AG10803 (cell line): ENCODE data around the gene PTPRC.

Source experiments
- DNase-seq: peaks from one replicate; pipeline ENCODE4 v3.0.0; 2010; ENCODE audit warnings: low read depth
- H3K4me3 ChIP-seq: 2 replicates; pipeline ENCODE4 v1.5.1; 2011; ENCODE audit warnings: mild to moderate bottlenecking, low read length, control low read depth
- TF ChIP-seq, protein P1 (sequence below): conservative IDR thresholded peaks from 2 replicates; pipeline ENCODE4 v1.5.1; 2011; ENCODE audit warnings: mild to moderate bottlenecking, low read length, control low read depth, inconsistent platforms

PTPRC gene

DNA sequence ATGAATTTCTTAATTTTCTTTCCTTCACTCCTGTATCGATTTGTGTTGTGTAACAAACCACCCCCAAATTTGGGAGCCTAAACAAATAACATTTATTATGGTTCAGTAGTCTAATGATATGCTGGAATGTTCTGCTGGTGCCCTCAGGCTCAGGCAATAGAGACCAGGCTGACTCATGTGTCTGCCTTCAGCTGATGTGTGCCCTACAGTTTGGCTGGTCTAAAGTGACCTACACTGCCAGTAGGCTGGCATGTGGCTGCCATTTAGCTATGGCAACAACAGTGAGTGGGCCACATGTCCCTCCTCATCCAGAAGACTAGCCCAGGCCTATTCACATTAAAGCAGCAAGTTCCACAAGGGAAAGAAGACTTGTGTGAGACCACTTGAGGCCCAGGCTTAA lies 115.8 kb downstream of the PTPRC start:
- no peak overlapping the region for H3K4me3 ChIP-seq
- TF ChIP-seq, protein P1, sequence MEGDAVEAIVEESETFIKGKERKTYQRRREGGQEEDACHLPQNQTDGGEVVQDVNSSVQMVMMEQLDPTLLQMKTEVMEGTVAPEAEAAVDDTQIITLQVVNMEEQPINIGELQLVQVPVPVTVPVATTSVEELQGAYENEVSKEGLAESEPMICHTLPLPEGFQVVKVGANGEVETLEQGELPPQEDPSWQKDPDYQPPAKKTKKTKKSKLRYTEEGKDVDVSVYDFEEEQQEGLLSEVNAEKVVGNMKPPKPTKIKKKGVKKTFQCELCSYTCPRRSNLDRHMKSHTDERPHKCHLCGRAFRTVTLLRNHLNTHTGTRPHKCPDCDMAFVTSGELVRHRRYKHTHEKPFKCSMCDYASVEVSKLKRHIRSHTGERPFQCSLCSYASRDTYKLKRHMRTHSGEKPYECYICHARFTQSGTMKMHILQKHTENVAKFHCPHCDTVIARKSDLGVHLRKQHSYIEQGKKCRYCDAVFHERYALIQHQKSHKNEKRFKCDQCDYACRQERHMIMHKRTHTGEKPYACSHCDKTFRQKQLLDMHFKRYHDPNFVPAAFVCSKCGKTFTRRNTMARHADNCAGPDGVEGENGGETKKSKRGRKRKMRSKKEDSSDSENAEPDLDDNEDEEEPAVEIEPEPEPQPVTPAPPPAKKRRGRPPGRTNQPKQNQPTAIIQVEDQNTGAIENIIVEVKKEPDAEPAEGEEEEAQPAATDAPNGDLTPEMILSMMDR, result no peak
- peak; percentile 5 for DNase-seq

GRCh38 chr1:198755715-198756114 lies 116.9 kb downstream of the PTPRC start:
- DNase-seq, result no peak
- TF ChIP-seq, protein P1, result no peak
- no peak overlapping the region for H3K4me3 ChIP-seq

DNA sequence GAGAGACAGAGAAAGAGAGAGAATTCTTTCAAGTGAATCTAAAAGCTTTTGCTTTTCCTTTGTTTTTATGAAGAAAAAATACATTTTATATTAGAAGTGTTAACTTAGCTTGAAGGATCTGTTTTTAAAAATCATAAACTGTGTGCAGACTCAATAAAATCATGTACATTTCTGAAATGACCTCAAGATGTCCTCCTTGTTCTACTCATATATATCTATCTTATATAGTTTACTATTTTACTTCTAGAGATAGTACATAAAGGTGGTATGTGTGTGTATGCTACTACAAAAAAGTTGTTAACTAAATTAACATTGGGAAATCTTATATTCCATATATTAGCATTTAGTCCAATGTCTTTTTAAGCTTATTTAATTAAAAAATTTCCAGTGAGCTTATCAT lies 117.6 kb downstream of the PTPRC start:
- TF ChIP-seq, protein P1, result peak; percentile 46; the same call in 1 of the 2 replicates
- peak; percentile 21 for DNase-seq
- H3K4me3 ChIP-seq, result no peak overlapping the region

- DNase-seq, result no peak
- TF ChIP-seq, protein P1, result no peak
- no peak overlapping the region for H3K4me3 ChIP-seq
Observed at GRCh38 chr1:198761859-198762616, 123.2 kb downstream of the PTPRC start.

GRCh38 chr1:198763298-198763714 lies 124.5 kb downstream of the PTPRC start:
- H3K4me3 ChIP-seq, result no peak overlapping the region
- TF ChIP-seq, protein P1, result no peak
- DNase-seq, result peak; percentile 21

GRCh38 chr1:198764748-198765147 lies 125.9 kb downstream of the PTPRC start:
- DNase-seq, result no peak
- TF ChIP-seq, protein P1, result no peak
- no peak overlapping the region for H3K4me3 ChIP-seq

DNA sequence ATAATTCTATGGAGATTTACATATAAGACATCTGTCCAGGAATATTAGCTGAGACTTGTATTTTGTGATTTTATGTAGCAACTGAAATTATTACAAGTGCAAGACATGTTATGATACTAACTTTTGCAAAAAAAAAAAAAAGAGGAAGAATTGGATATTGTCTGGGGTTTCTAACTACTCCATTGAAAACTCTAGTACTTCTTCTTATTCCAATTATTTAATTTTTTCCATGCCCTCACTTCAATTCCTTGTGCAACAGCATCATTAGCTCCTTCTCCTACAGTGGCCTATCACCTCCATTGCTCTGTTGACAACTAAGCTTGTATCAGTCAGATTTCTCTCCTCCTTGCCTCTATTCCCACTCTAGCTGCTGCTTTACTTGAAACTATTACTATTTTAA lies 126.6 kb downstream of the PTPRC start:
- H3K4me3 ChIP-seq, result no peak overlapping the region
- DNase-seq, result no peak
- TF ChIP-seq, protein P1, result no peak
